DOHH2 (cell line): Measurements from ENCODE around the gene ZNF76.

Experiments
- H3F3A ChIP-seq: fragments of 200-600 bp; sonication (generic), shearing (Covaris generic); 2 replicates; pipeline ENCODE4 v1.6.0; 2016; ENCODE audit warnings: antibody characterized with exemption, mild to moderate bottlenecking; ENCODE audit not compliant: control insufficient read depth, insufficient read depth
- H3K27ac ChIP-seq: fragments of 200-600 bp; sonication (generic); 2 replicates; pipeline ENCODE4 v1.5.1; 2014; ENCODE audit warnings: low read depth, mild to moderate bottlenecking, low read length, moderate library complexity
- H3K27me3 ChIP-seq: fragments of 200-600 bp; sonication (generic); 2 replicates; pipeline ENCODE4 v1.6.1; 2014; ENCODE audit warnings: mild to moderate bottlenecking, low read length, mixed read lengths; ENCODE audit not compliant: control insufficient read depth
- H3K36me3 ChIP-seq: fragments of 200-600 bp; sonication (generic); 2 replicates; pipeline ENCODE4 v1.6.1; 2014; ENCODE audit warnings: mild to moderate bottlenecking, low read length, moderate library complexity, mixed read lengths; ENCODE audit not compliant: control insufficient read depth
- H3K4me1 ChIP-seq: fragments of 200-600 bp; sonication (generic); 2 replicates; pipeline ENCODE4 v1.6.1; 2014; ENCODE audit warnings: mild to moderate bottlenecking, low read length, mixed read lengths; ENCODE audit not compliant: control insufficient read depth
- H3K4me2 ChIP-seq: fragments of 200-600 bp; sonication (generic); 2 replicates; pipeline ENCODE4 v1.6.0; 2014; ENCODE audit warnings: mild to moderate bottlenecking, low read length, moderate library complexity
- H3K4me3 ChIP-seq: fragments of 200-600 bp; sonication (generic); 2 replicates; pipeline ENCODE4 v1.5.1; 2014; ENCODE audit warnings: mild to moderate bottlenecking, low read length, mixed read lengths
- H3K79me2 ChIP-seq: fragments of 200-600 bp; sonication (generic); 2 replicates; pipeline ENCODE4 v1.6.1; 2014; ENCODE audit warnings: mild to moderate bottlenecking, low read length, mixed read lengths; ENCODE audit not compliant: control insufficient read depth
- H3K9me2 ChIP-seq: fragments of 200-600 bp; sonication (generic); replicated peaks from 2 replicates; pipeline ENCODE4 v1.6.1; 2014; ENCODE audit warnings: mild to moderate bottlenecking, low read length, mixed read lengths; ENCODE audit not compliant: control insufficient read depth
- H3K9me3 ChIP-seq: fragments of 200-600 bp; sonication (generic); 2 replicates; pipeline ENCODE4 v1.6.1; 2014; ENCODE audit warnings: antibody characterized with exemption, low read length, mixed read lengths; ENCODE audit not compliant: control insufficient read depth, insufficient read depth
- H4K20me1 ChIP-seq: fragments of 200-600 bp; sonication (generic); 2 replicates; pipeline ENCODE4 v1.6.0; 2014; ENCODE audit warnings: low read depth, mild to moderate bottlenecking, antibody characterized with exemption, low read length, moderate library complexity; ENCODE audit not compliant: control insufficient read depth, insufficient read depth
- CTCF ChIP-seq: fragments of 200-600 bp; sonication (generic); IDR thresholded peaks from one replicate; pipeline ENCODE4 v1.5.1; 2014; ENCODE audit warnings: antibody characterized with exemption, mild to moderate bottlenecking, low read depth, low read length; ENCODE audit not compliant: poor library complexity, severe bottlenecking
- EZH2phosphoT487 ChIP-seq: fragments of 200-600 bp; sonication (generic); IDR thresholded peaks from 2 replicates; pipeline ENCODE4 v1.6.1; 2017; ENCODE audit warnings: borderline replicate concordance, mild to moderate bottlenecking, antibody characterized with exemption, low read length, moderate library complexity, mixed read lengths

ZNF76 gene

GRCh38 chr6:35230950-35231349 is 28.6 kb upstream of the ZNF76 start:
- TF ChIP-seq CTCF (no peak), EZH2phosphoT487 (no peak)
- Histone ChIP-seq H3K4me2 (no peak overlapping the region), H3K36me3 (no peaks in the 10 kb centered on the region)

GRCh38 chr6:35231563-35231962 is 28.0 kb upstream of the ZNF76 start:
- TF ChIP-seq CTCF (no peak), EZH2phosphoT487 (no peak)
- Histone ChIP-seq H3K9me2 (no peaks in the 10 kb centered on the region), H3K36me3 (no peaks in the 10 kb centered on the region), H3K4me2 (no peak overlapping the region), H3K79me2 (no peaks in the 10 kb centered on the region), H3K9me3 (no peaks in the 10 kb centered on the region), H3F3A (no peaks in the 10 kb centered on the region), H3K4me3 (no peak overlapping the region), H4K20me1 (no peaks in the 10 kb centered on the region; the same call in 1 of the 2 replicates), H3K27ac (no peak overlapping the region), H3K27me3 (no peaks in the 10 kb centered on the region), H3K4me1 (no peaks in the 10 kb centered on the region)

More at GRCh38 chr6:35230950-35231349, 28.6 kb upstream of the ZNF76 start:
- H3K4me1 ChIP-seq = no peaks in the 10 kb centered on the region
- H4K20me1 ChIP-seq = no peaks in the 10 kb centered on the region; the same call in none of the 2 replicates
- H3K79me2 ChIP-seq = no peaks in the 10 kb centered on the region
- H3K27ac ChIP-seq = no peak overlapping the region
- H3K4me3 ChIP-seq = no peak overlapping the region
- no peaks in the 10 kb centered on the region for H3K27me3 ChIP-seq
- H3F3A ChIP-seq = no peaks in the 10 kb centered on the region
- no peaks in the 10 kb centered on the region for H3K9me3 ChIP-seq
- H3K9me2 ChIP-seq = no peaks in the 10 kb centered on the region

GRCh38 chr6:35234901-35235300 is 24.6 kb upstream of the ZNF76 start:
- Histone ChIP-seq H3K36me3 (no peaks in the 10 kb centered on the region), H3K9me3 (no peaks in the 10 kb centered on the region), H4K20me1 (no peaks in the 10 kb centered on the region; the same call in 1 of the 2 replicates), H3K79me2 (no peaks in the 10 kb centered on the region), H3K4me3 (no peak overlapping the region), H3K4me2 (no peak overlapping the region), H3F3A (no peaks in the 10 kb centered on the region), H3K4me1 (no peaks in the 10 kb centered on the region), H3K27ac (no peak overlapping the region), H3K9me2 (no peaks in the 10 kb centered on the region), H3K27me3 (no peaks in the 10 kb centered on the region)
- no peak for TF ChIP-seq CTCF
- no peak for TF ChIP-seq EZH2phosphoT487

- no peak for TF ChIP-seq EZH2phosphoT487
- no peak for TF ChIP-seq CTCF
- Histone ChIP-seq H3K27ac (no peak overlapping the region), H3K9me2 (no peaks in the 10 kb centered on the region), H3K9me3 (no peaks in the 10 kb centered on the region), H3K36me3 (no peaks in the 10 kb centered on the region), H3K27me3 (no peaks in the 10 kb centered on the region), H3F3A (no peaks in the 10 kb centered on the region), H3K4me3 (no peak overlapping the region), H4K20me1 (peaks cover 5% of the 10 kb centered on the region; the same call in 1 of the 2 replicates), H3K4me2 (no peak overlapping the region), H3K79me2 (no peaks in the 10 kb centered on the region), H3K4me1 (no peaks in the 10 kb centered on the region)
Measured at GRCh38 chr6:35236223-35236622, 23.3 kb upstream of the ZNF76 start.
